H1 (cell line): ENCODE results near the gene NXPH4. TPM values are rescaled to one million over a fixed set of nuclear protein-coding genes. Genes with fewer than 3 reads are reported as not detected.

Experiments used
- ASH2L ChIP-seq: fragments of 200-600, 300-600 bp; sonication (generic); IDR thresholded peaks from one replicate; pipeline ENCODE4 v1.7.1; 2017; ENCODE audit warnings: low read length
- CBX5 ChIP-seq: fragments of 300-800, 300-1000 bp; sonication (generic); IDR thresholded peaks from 2 replicates; pipeline ENCODE4 v1.7.1; 2016; ENCODE audit warnings: antibody characterized with exemption, low read length, low read depth
- EZH2 ChIP-seq: fragments of 200-600 bp; sonication (generic); IDR thresholded peaks from 2 replicates; pipeline ENCODE4 v1.7.1; 2012; ENCODE audit warnings: low read depth, mild to moderate bottlenecking, moderate library complexity, low read length, inconsistent platforms; ENCODE audit not compliant: severe bottlenecking
- FOSL1 ChIP-seq: IDR thresholded peaks from 2 replicates; pipeline ENCODE4 v1.6.1; 2011; ENCODE audit warnings: mild to moderate bottlenecking, low read depth, low read length, moderate library complexity; ENCODE audit not compliant: insufficient read depth
- HDAC2 ChIP-seq, 2 experiments: fragments of 300-600 bp in 1 of 2; sonication (generic) in 1 of 2; IDR thresholded peaks; 2 replicates each; pipeline ENCODE4 v1.6.1; 2011 to 2012; ENCODE audit warnings: low read depth in 2 of 2, low read length in 2 of 2, mild to moderate bottlenecking in 2 of 2, moderate library complexity in 2 of 2, borderline replicate concordance in 1 of 2, inconsistent platforms in 1 of 2
- JUN ChIP-seq: IDR thresholded peaks from 2 replicates; pipeline ENCODE4 v1.6.1; 2011; ENCODE audit warnings: low read depth, mild to moderate bottlenecking, improper control_type of control experiment, low read length
- MAFK ChIP-seq: IDR thresholded peaks from 2 replicates; pipeline ENCODE4 v1.6.1; 2012; ENCODE audit warnings: low read depth, mild to moderate bottlenecking, improper control_type of control experiment, low read length
- SIX5 ChIP-seq: IDR thresholded peaks from 2 replicates; pipeline ENCODE4 v1.6.1; 2011; ENCODE audit warnings: mild to moderate bottlenecking, low read depth, low read length
- SP1 ChIP-seq: IDR thresholded peaks from 2 replicates; pipeline ENCODE4 v1.6.1; 2011; ENCODE audit warnings: low read depth, low read length
- YY1 ChIP-seq: IDR thresholded peaks from 2 replicates; pipeline ENCODE4 v1.6.1; 2011; ENCODE audit warnings: low read depth, mild to moderate bottlenecking, low read length
- polyA plus RNA-seq, 7 experiments: library from polyadenylated mRNA; depleted of rRNA in 3 of 7; stranded (reverse) in 5 of 7; unstranded in 2 of 7; fragments of >200 nt in 5 of 7; fragments of 200-250 nt in 2 of 7; gene quantifications; 1 replicate in 5 of 7; 2 replicates in 1 of 7; 4 replicates in 1 of 7; pipeline versions ENCODE4 v1.2.1 to v1.2.3, GENCODE V29; 2011 to 2013; ENCODE audit warnings: missing spikeins in 2 of 7, mixed read lengths in 2 of 7
- total RNA-seq: library from RNA; stranded (reverse); fragmentation: NEBNext Ultra II Directional; extraction: Animal tissue kit (Norgen Biotek cat#: 25700); gene quantifications from 2 replicates; pipeline ENCODE4 v1.2.1, GENCODE V29; 2021

Gene NXPH4
- total and polyA plus RNA-seq, 2 of the 8 experiments (the other 6 are each of a cell fraction or from before 2014, with no cell fraction given), result 0.92 to 1.7 TPM

- TF ChIP-seq EZH2 (no peak), ASH2L (peak; percentile 79), MAFK (peak; percentile 49; the same call in 1 of the 2 replicates), SP1 (0 out of 2 replicates have a peak, but pooled peaks have one; percentile 23), CBX5 (no peak), YY1 (no peak), FOSL1 (no peak), JUN (no peak), SIX5 (no peak), HDAC2 (IDR thresholded peaks at IDR 0.05; ENCODE audit: borderline replicate concordance in 1 of 2, low read depth in 2 of 2, low read length in 2 of 2) (no peak)
Measured at GRCh38 chr12:57242691-57243454, 26.3 kb downstream of the NXPH4 start (continued).
